Eye (tissue), 1 donor: ENCODE data around the gene CNP.

Experiments
- DNase-seq: peaks from one replicate; pipeline ENCODE4 v3.0.0-alpha.2; 2015

The CNP gene

GRCh38 chr17:41973408-41973811 lies 6.8 kb downstream of the CNP start:
- DNase-seq, result no peak

- no peak for DNase-seq
Observed at GRCh38 chr17:41974031-41974430, 7.4 kb downstream of the CNP start.

- DNase-seq, result no peak
Observed at GRCh38 chr17:41974658-41975057, 8.1 kb downstream of the CNP start.

DNA sequence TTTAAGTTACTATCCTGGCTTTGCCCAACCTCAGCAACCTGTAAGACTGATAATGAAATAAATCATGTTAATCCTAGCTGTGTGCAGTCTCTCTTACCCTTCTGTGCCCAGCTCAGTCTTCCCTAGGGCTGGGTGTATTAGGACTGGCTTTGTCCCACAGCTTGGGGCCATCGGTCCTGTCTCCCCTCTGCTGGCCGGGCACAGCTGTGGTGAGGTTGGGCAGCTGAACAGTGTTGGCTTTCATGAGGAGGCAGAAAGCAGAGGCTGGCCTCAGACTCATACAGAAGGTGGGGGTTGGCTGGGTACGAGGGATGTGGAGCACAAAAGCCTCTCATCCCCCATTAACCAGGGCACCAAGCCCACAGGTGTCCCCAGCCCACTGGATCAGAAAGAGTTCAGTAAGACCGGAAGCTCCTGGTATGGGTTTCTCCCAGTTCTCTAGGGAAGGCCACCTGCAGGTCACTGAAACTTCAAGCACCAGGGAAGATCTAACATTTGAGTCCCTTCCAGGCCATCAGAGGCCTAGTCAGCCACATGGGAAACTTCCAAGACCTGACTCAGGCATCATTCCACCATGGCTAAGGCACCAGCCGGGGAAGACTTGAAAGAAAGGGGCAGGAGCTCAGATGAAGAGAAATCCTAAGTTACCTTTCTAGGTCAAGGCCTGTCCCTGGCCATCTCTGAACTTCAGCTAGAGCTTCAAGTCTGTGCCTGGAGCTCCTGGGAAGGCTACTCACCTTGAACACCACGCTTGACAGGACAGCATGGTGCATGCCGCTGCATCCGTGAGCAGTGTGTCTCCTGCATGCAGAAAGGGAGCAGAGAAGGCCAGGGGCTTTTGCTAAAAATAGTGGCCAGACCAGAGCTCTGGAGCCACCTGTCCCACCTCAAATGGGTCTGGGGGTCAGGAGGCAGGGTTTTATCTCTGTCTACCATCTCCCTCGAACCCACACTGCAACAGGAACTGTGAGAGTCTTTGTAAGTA lies 8.8 kb downstream of the CNP start:
- DNase-seq, result no peak

DNA sequence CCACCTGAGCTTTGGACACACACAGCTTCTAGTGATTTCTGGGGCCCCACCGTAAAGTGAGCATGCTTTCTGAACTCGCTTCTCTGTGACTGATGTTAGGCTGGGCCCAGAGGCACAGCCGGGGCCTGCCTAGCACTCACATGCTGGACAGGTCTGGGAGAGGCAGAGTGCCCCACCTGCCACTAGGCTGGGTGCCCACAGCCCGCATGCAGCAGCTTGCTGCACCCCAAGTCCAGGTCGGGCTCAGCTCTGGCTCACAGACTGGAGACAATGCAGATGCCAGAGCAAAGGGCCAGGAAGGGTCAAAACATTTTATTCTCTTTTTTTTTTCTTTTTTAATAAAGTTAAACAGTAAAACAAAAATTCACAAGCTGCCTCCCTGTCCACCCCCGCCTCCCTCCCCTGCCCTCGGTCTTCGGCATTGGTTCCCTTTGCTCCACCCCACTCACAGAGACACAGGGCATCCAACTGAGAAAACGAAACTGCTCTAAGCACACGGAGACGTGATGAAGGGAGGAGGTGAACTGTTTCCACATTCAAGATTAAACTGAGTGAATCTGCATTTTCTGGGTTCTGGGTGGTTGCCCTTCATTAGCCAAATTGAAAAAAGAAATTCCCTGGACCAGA lies 9.7 kb downstream of the CNP start:
- DNase-seq, result no peak

DNA sequence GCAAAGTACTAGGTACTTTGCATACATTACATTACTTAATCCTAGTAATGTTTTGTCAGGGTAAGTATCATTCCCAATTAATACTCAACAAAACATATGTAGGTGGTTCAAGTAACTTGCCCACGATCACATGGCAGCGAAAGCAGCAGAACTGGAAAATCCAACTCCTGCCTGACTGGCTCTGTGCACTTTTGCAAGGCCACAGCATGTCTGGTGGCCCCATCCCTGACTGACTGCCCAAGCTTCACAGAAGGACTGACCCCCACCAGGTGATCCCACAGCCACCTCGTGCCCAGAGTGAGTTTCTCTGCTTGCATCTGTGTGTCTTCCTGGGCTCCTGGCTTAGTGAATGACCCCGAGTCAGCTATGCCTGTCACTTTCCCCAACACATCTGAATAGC lies 11.4 kb downstream of the CNP start:
- no peak for DNase-seq

- no peak for DNase-seq
Observed at GRCh38 chr17:41982026-41982760, 15.6 kb downstream of the CNP start.

DNA sequence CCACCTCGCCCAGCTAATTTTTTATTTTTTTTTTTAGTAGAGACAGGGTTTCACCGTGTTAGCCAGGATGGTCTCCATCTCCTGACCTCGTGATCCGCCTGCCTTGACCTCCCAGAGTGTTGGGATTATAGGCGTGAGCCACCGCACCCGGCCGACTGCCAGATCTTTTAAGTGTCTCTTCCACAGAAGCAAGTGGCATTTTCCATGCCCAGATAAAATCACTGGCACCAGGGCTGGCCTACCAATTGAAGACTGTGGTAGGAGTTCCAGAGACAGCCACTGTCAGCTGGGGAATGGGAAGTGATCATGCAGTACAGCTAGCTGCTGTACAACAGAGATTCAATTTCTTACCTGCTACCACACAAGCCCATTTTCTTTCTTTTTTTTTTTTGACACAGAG lies 17.9 kb downstream of the CNP start:
- DNase-seq, result no peak

DNA sequence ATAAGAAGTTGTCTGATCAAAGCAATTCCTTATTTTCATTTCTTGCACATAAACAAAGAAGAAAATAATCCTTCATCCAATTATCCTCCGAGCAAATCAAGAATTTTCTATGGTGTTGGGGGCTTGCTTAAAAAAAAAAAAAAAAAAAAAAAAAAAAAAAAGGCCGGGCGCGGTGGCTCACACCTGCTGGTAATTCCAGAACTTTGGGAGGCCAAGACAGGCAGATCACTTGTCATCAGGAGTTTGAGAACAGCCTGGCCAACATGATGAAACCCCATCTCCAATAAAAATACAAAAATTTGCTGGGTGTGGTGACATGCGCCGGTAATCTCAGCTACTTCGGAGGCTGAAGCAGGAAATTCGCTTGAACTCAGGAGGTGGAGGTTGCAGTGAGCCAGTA lies 19.3 kb downstream of the CNP start:
- DNase-seq, result no peak

GRCh38 chr17:41986634-41987033 lies 20.0 kb downstream of the CNP start:
- DNase-seq, result no peak

- DNase-seq, result no peak
Observed at GRCh38 chr17:41987642-41988041, 21.0 kb downstream of the CNP start.

- no peak for DNase-seq
Observed at GRCh38 chr17:41988418-41988817, 21.8 kb downstream of the CNP start.

GRCh38 chr17:41989702-41990419 lies 23.3 kb downstream of the CNP start:
- no peak for DNase-seq

DNA sequence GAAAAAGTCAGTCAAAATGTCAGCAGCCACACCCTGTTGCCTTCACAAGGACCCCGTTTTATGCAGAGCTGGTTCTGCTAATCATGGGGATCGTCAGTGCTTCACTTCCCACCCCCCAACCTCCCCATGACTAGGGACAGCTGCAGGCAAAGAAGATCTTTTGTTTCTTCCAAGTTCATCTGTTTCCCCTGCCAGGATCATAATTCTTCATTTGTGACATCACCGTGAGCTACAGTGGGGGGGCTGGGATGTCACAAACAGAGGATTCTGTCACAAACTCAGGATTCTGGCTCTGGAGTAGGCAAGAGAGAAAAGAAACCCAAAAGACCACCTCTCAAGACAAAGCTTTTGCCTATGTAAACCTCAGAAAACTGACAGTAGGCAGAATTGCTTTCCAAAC lies 26.0 kb downstream of the CNP start:
- peak; percentile 25 for DNase-seq

DNA sequence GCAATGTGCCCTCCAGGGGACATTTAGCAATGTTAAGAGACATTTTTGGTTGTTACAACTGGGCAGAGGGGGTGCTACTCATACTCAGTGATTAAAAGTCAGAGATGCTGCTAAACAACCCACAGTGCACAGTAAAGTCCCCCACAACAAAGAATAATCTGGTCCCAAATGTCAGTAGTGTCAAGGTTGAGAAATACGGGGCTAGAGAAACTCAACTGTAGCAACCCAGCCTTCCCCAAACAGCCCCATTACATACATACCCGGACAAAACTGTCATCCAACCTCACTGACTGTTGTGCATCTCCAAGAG lies 30.2 kb downstream of the CNP start:
- DNase-seq, result no peak

DNA sequence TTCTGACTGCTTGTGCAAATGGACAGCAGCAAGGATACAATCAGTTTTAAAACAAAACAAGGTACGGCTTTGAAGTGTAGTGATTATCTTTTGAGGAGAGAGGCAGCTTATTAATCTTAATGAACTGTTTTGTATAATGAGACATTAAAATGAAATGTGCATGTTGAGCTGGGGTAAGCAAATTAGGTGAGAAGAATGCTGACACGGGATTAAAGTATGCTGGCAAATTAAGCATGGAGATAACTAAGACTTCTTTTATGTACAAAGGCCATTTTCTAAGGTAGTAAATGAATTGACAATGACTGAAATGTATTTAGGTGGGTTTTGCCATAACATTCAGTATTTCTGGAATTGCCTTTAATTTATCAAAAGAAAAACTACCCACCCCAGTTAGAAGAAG lies 31.9 kb downstream of the CNP start:
- no peak for DNase-seq

DNA sequence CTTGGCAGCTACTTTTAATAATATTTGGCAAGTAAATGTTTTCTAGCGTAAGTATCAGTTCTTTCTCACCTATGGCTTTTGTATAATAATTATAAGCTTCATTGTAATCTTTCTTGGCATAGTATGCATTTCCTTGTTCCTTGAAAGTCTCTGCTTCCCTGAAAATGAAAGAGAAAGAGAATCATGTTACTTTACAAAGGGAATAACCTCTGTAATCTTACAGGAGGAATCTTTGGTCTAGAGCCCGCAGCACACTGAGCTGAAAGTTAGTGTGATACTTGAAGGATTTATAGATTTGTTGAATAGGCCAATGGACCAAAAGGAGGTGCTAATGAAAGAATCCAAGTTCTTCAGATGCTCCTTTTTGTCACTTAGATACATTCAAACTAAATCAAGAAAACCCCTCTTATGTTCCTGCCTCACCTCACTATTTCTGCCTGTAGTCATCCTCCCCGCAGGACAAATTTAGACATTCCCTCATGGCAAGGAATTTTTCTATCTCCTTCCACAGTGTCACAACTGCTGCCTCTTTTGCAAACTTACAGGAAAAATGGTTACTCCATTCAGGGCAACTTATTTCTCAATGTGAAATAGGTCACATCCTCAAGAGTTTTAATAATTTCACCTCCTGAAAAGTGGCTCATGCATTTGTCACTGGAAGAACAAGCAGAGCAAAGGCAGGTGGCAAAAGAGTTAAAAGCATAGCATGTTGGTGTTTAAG lies 34.0 kb downstream of the CNP start:
- no peak for DNase-seq

GRCh38 chr17:42001729-42002128 lies 35.1 kb downstream of the CNP start:
- DNase-seq, result no peak

DNA sequence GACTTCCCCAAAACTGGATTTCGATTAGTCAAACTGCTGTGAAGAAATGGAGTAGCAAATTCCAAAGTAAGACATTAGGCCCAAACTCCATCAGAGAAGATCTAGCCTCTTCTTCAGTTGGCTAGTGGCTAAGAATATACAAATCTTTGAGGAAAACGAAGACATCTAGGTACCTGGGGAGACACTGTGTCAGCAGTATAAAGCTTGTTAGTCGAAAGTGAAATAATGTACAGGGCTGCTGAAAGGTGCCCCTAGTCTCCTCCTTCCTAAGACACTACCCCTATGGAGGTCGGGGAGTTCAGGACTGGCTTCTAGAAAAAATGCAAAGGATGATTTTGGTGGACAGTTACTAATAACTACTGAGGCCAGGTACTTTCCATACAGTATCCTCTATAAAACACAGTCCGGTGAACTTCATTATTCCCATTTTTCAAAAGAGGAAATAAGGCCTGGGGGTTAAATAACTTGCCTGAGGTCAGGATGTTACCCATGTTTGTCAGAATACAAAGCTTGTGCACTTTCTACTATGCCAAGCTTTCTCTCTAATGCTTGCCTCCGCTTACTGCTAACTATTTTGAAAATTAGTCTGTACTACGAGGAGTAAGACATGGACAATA lies 35.7 kb downstream of the CNP start:
- no peak for DNase-seq

- DNase-seq, result no peak
Observed at GRCh38 chr17:42002792-42003301, 36.3 kb downstream of the CNP start.

DNA sequence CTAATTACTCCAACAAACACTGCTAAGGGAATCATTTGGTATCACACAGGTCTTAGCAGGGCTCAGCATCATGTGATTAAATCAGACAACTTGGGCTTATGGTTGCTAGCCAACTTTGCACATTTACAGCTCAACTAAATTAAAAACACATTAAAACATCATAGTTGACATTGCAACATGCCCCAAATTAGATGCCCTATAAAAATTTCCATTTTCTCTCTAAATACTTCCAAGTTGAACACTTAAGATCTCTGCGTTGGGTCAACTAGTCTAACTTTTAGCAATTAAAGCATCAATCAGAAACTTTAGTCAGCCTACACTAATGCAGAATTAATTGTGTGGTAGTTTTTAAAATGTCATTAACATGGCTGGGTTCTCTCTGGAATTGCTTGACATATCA lies 38.6 kb downstream of the CNP start:
- no peak for DNase-seq

DNA sequence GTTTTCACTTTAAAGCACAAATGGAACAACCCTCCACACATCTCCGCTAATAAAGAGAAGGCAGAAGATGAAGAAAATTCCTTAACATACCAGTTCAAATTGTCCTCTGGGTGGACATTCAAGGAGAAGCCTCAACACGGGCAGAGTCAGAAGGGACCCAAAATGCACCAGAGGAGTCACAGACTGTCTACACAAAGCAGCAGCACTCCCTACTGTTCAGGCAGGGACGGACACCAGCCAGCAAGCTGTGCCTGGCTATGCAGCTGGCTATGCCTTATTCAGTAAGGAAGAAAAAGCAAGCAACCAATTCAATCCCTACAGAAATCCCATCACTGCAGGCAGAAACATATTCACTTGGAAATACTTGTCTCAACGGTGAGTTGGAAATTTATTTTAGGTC lies 42.6 kb downstream of the CNP start:
- DNase-seq, result no peak
